SIG-M5 treated with dmso at 0.1 percent for 504 hours (cell line): Measurements from ENCODE around the gene TRIOBP.

ENCODE experiments used
- DNase-seq: peaks from one replicate; lab custom pipeline; 2025; ENCODE audit not compliant: unreplicated experiment; lab: John Stamatoyannopoulos, UW

Gene TRIOBP

GRCh38 chr22:37747080-37747714 is 50.3 kb downstream of the TRIOBP start:
- no peak for DNase-seq

GRCh38 chr22:37747715-37748100 is 50.9 kb downstream of the TRIOBP start:
- DNase-seq = no peak

- no peak for DNase-seq
Measured at GRCh38 chr22:37748659-37749058, 51.8 kb downstream of the TRIOBP start.

- DNase-seq = no peak
Measured at GRCh38 chr22:37749226-37749625, 52.4 kb downstream of the TRIOBP start.

- DNase-seq = no peak
Measured at GRCh38 chr22:37749831-37750595, 53.2 kb downstream of the TRIOBP start.

- DNase-seq = no peak
Measured at GRCh38 chr22:37750596-37751162, 53.8 kb downstream of the TRIOBP start.

GRCh38 chr22:37751449-37752188 is 54.8 kb downstream of the TRIOBP start:
- DNase-seq = no peak

GRCh38 chr22:37752189-37753087 is 55.6 kb downstream of the TRIOBP start:
- no peak for DNase-seq

- DNase-seq = no peak
Measured at GRCh38 chr22:37753746-37754145, 56.9 kb downstream of the TRIOBP start.

GRCh38 chr22:37757663-37758062 is 60.8 kb downstream of the TRIOBP start:
- DNase-seq = no peak

- no peak for DNase-seq
Measured at GRCh38 chr22:37758694-37759093, 61.8 kb downstream of the TRIOBP start.

- DNase-seq = no peak
Measured at GRCh38 chr22:37759281-37759680, 62.4 kb downstream of the TRIOBP start.

GRCh38 chr22:37760152-37760551 is 63.3 kb downstream of the TRIOBP start:
- DNase-seq = no peak

GRCh38 chr22:37762389-37762836 is 65.6 kb downstream of the TRIOBP start:
- no peak for DNase-seq

- no peak for DNase-seq
Measured at GRCh38 chr22:37763012-37763411, 66.2 kb downstream of the TRIOBP start.

- DNase-seq = no peak
Measured at GRCh38 chr22:37763652-37764051, 66.8 kb downstream of the TRIOBP start.

GRCh38 chr22:37764622-37765021 is 67.8 kb downstream of the TRIOBP start:
- no peak for DNase-seq

GRCh38 chr22:37765498-37765897 is 68.7 kb downstream of the TRIOBP start:
- no peak for DNase-seq

- no peak for DNase-seq
Measured at GRCh38 chr22:37765953-37766576, 69.2 kb downstream of the TRIOBP start.

- DNase-seq = no peak
Measured at GRCh38 chr22:37768273-37768672, 71.4 kb downstream of the TRIOBP start.
